Body of pancreas (tissue), 4 donors: ENCODE measurements around the gene RAB30.
A peak's percentile ranks its signal among the peaks of the same experiment; 100 is the strongest.

Experiments used
- CTCF ChIP-seq, 7 experiments: fragments of 450-650 bp in 4 of 7; fragments of 200-600 bp in 3 of 7; sonication (generic) in 3 of 7; IDR thresholded peaks; one replicate each; pipeline ENCODE4 v1.5.1; 2016 to 2019; ENCODE audit warnings: antibody characterized with exemption in 7 of 7
- POLR2A ChIP-seq, 3 donors: fragments of 450-650 bp; IDR thresholded peaks; one replicate each; pipeline ENCODE4 v1.6.1; 2016; ENCODE audit warnings: antibody characterized with exemption in 3 of 3, mild to moderate bottlenecking in 2 of 3

DNA sequence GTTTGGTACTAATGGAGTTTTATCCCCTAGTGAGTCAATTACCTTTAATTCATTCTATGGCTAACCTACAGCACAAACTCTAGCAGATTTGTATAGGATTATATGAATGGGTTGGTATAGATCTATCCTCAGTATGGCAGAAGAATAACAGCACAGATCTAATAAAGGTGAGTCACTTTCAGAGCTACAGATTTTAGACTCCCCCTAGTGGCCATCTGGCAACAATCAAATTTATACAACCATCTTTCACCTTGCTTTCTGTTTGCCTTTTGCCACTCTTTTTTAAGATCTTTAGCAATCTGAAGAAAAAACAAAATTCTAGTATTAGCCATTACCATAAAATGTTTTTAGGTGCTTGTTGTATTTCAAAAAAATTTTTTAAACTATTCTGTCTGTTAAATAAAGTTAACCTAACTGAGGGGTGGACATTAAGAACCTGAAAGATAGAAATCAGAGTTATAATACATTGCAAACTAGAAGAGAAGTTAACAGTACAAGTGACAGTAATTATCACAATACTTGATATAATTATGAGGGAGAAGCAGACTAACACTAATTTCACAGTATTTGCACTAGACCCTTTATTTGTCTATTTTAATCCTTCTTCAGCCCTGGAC is 144.3 kb downstream of the RAB30 start:
- TF ChIP-seq CTCF (IDR thresholded peaks at IDR 0.05), result peak; percentile 41 to 72 (median 70)
- no peak for TF ChIP-seq POLR2A (IDR thresholded peaks at IDR 0.05)
